GM19324 (cell line): ENCODE data around the gene NEMP2.

Experiments used
- ATAC-seq: cut with Tn5 transposase; IDR thresholded peaks from one replicate; pipeline ENCODE4 v1.9.1; 2021; ENCODE audit warnings: mild to moderate bottlenecking, moderate library complexity; ENCODE audit not compliant: unreplicated experiment, low FRiP score

NEMP2 gene

DNA sequence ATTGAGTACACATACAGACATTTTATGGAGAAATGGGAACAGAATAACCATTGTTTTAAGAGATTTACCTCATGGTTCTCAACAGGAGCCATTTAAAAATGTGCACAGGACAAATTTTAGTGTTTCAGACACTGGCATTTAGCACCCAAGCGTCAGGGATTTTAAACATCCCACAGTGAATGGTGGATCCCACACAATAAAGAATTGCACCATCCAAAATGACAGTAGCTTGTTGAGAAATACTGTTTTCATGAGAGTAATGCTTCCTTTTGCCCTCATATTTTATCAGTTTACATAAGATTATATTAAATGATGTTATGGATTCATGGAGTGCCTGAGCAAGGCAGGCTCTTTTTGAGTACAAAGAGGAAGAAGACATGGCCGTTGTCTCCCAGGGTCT lies 72.3 kb downstream of the NEMP2 start:
- no peak for ATAC-seq

DNA sequence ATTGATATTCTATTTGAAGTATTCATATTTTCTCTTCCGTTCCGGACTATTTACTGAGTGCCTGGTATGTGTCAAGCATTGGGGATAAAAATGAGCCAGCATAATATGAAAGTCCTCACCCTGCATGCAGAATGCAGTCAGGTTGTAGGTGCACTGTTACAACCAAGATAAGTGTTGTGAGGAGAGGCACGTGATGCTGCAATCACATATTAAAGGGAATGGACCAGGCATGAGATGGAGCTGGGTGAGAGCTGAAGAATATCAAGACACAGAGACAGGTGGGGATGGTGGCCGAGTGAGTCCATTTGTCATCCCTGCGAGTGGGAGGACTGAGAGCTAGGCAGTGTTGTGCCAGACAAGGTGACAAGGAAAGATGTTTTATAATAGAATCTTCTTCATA lies 74.0 kb downstream of the NEMP2 start:
- ATAC-seq, result no peak

DNA sequence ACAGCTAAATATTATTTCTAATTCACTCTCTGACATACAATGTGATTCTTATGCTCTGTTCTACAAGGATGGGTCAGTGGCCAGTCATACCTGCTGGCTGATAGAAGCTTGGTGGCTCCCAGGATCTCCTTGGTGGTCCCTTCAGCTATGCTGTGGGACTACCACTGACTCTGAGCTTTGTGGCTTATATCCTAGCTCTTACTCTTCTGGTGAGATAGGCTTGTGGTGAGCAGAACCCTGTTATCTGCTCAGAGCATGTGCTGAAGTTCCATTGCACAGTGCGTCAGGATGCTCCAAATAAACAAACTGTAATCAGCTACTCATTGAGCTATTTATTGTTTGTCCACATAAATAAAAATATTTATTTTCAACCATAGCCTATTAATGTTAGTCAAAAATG lies 74.6 kb downstream of the NEMP2 start:
- no peak for ATAC-seq

DNA sequence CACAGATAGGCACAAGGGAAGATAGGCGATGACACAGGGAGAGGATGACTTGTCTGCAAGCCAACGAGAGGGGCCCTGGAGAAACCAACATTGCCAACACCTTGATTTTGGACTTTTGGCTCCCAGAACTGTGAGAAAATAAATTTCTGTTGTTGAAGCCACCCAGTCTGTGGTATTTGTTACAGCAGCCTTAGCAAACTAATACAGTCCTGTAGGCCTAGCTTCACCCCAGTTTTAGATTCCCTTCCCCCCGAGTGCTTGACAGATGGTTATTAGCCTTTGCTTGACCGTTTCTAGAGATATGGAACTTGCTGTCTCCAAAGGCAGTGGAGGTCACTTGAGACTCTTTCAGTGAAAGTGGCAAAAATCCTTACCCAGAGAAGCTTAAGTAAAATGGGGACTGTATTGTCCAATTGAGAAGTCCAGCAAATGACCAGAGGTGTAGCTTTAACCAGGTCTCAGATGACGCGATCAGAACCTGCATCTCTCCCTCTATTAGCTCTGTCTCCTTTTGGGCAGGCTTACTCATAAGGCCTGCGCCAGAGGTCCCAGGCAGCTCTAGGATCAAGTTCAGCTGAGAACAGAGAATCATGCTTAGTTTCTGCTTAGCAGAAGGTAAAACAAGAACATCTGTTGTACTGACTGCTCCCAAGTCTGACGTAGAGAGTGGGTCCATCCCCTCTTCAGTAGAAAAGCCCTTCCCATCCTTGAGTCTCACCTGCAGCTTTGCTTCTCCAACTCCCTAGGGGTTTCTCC lies 76.0 kb downstream of the NEMP2 start:
- no peak for ATAC-seq

DNA sequence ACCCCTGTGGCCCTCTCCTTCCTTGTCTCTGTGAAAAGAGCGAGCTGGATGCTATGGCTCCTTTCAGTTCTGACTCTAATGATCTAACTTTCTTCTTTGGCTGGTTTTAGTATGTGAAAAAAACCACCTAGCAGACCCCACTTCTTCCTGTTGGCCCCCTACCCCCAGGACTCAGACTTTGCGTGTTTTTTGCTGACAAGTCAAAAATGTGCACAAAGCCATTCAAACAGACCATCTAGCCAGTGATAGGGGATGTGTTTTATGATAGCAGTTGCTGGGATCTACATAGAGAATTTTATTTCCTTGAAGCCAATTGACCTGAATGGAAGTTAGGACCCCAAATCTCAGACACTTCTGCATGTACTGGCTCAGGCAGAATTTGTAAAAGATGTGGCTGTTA lies 77.3 kb downstream of the NEMP2 start:
- ATAC-seq, result no peak

DNA sequence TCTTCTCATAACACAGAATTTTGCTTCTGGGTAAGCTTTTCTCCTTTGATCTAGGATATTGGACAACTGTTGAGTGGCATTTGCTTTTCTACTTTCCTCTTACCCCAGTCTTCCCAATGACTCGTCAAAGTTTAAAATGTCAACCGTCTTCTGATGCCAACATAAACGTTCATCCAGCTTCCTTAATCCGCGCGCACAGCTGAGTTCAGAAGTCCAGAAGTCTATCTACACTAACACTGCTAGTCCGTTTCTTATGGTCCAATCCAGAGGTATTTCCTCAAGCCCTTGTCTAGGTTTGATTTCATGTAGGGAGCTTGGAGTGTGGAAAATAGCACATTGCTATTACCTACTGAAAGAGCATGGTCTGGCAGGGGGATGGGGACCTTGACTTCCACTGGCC lies 77.7 kb downstream of the NEMP2 start:
- no peak for ATAC-seq

DNA sequence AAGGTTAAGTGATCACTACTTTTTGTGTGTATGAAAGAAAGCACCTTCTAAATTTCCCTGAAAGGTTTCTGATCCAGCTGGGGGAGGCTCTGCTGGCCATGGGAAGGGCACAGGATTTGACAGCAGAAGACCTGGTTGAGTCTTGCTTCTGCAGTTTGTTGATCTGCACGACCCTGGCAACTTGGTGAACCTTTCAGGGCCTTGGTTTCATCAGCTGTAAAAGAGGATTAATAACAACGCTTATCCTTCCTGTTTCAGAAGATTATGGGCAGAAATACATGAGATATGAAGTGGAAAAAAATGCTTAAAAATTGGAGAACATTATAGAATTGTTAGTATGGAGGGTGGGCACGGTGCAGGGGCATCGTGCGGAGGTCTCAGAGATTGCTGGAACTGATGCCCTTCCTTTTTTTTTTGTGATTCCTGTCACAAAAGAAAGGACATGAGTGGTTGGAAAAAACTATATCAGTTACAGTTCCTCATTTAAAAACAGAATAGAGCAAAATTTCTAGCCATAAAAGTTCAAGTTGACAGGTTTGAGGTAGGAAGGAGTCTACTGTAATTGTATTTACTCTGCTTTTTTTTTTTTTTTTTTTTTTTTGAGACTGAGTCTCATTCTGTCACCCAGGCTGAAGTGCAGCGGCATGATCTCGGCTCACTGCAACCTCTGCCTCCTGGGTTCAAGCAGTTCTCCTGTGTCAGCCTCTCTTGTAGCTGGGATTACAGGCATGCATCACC lies 79.0 kb downstream of the NEMP2 start:
- ATAC-seq, result no peak

DNA sequence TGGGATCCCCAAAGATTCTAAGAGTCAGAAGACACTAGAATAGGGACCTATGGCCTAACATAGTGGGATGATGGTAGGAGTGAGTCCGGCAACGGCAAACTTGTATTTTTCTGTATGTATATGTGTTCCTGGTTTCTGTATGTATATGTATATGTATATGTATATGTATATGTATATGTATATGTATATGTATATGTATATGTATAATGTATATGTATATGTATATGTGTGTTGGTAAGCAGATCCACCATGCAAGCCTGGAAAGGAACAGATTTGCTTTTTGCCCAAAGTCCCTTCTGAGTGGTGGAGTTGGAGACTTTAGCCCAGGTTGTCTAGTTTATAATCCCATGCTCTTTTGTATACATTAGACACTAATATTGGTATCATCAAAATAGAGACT lies 79.7 kb downstream of the NEMP2 start:
- ATAC-seq, result no peak
